ENCODE measurements around the gene WDR18.

Gene WDR18

GRCh38 chr19:970695-971094, 13.4 kb upstream of the WDR18 start:
- no peak for DNase-seq

GRCh38 chr19:971795-972194, 12.3 kb upstream of the WDR18 start:
- no peak for DNase-seq

- no peak for DNase-seq
Measured at GRCh38 chr19:972281-972680, 11.9 kb upstream of the WDR18 start.

GRCh38 chr19:973726-974563, 10.2 kb upstream of the WDR18 start:
- DNase-seq: no peak

- DNase-seq: no peak
Measured at GRCh38 chr19:974564-975257, 9.4 kb upstream of the WDR18 start.

- DNase-seq: no peak
Measured at GRCh38 chr19:976476-976875, 7.7 kb upstream of the WDR18 start.

GRCh38 chr19:977058-977464, 7.1 kb upstream of the WDR18 start:
- no peak for DNase-seq

- no peak for DNase-seq
Measured at GRCh38 chr19:979318-979741, 4.8 kb upstream of the WDR18 start.

- no peak for DNase-seq
Measured at GRCh38 chr19:980133-980998, 3.8 kb upstream of the WDR18 start.

GRCh38 chr19:982567-983170, 1.5 kb upstream of the WDR18 start:
- no peak for DNase-seq

GRCh38 chr19:986083-986482, 1.9 kb downstream of the WDR18 start:
- no peak for DNase-seq

- no peak for DNase-seq
Measured at GRCh38 chr19:988081-988480, 3.9 kb downstream of the WDR18 start.

GRCh38 chr19:988510-988909, 4.4 kb downstream of the WDR18 start:
- DNase-seq: no peak

- no peak for DNase-seq
Measured at GRCh38 chr19:989381-990081, 5.4 kb downstream of the WDR18 start.

- DNase-seq: no peak
Measured at GRCh38 chr19:990119-990571, 6.0 kb downstream of the WDR18 start.

GRCh38 chr19:990746-991145, 6.6 kb downstream of the WDR18 start:
- no peak for DNase-seq

- no peak for DNase-seq
Measured at GRCh38 chr19:991174-991931, 7.2 kb downstream of the WDR18 start.

GRCh38 chr19:991932-992669, 8.0 kb downstream of the WDR18 start:
- no peak for DNase-seq

GRCh38 chr19:992670-993055, 8.5 kb downstream of the WDR18 start:
- DNase-seq: no peak

- no peak for DNase-seq
Measured at GRCh38 chr19:993361-993830, 9.3 kb downstream of the WDR18 start.

All from amniotic stem cell (primary cell).